Right lobe of liver (tissue), 4 donors: ENCODE measurements around the gene HOXD1.

Experiments used
- CTCF ChIP-seq, 4 donors: fragments of 200-600 bp in 3 of 4; fragments of 450-650 bp in 1 of 4; IDR thresholded peaks; one replicate each; pipeline versions ENCODE4 v1.5.1 to v1.8.0; 2016 to 2022; ENCODE audit warnings: antibody characterized with exemption in 4 of 4, mild to moderate bottlenecking in 2 of 4
- POLR2A ChIP-seq: fragments of 450-650 bp; IDR thresholded peaks from one replicate; pipeline ENCODE4 v1.6.1; 2017; ENCODE audit warnings: antibody characterized with exemption, mild to moderate bottlenecking
- donor health status: DM: no; HTN: no; CAD: no.
- donor health status: DM: no; HTN: no; CAD: no.
- donor health status: DM: no; HTN: yes; CAD: no.

- TF ChIP-seq POLR2A, result no peak
- TF ChIP-seq CTCF (IDR thresholded peaks at IDR 0.05), result no peak
Observed at GRCh38 chr2:176147800-176148496, 40.5 kb upstream of the HOXD1 start.
